Effector memory CD4-positive, alpha-beta T cell (primary cell): ENCODE data around the gene SMAD3.

Experiments used
- DNase-seq, 3 donors: peaks; one replicate each; pipeline ENCODE4 v3.0.0-alpha.2; 2020
- H3K27ac ChIP-seq: 2 replicates; pipeline ENCODE4 v1.7.0; 2013; ENCODE audit warnings: mild to moderate bottlenecking, low read length, moderate library complexity; ENCODE audit not compliant: insufficient read depth, poor library complexity, severe bottlenecking
- H3K27me3 ChIP-seq: replicated peaks from 2 replicates; pipeline ENCODE4 v1.7.0; 2013; ENCODE audit warnings: mild to moderate bottlenecking, low read length; ENCODE audit not compliant: insufficient read depth, control insufficient read depth, poor library complexity, severe bottlenecking
- H3K36me3 ChIP-seq: 2 replicates; pipeline ENCODE4 v1.7.0; 2013; ENCODE audit warnings: mild to moderate bottlenecking, low read length, moderate library complexity; ENCODE audit not compliant: control insufficient read depth, insufficient read depth
- H3K4me1 ChIP-seq: 2 replicates; pipeline ENCODE4 v1.7.0; 2013; ENCODE audit warnings: low read length, mild to moderate bottlenecking; ENCODE audit not compliant: control insufficient read depth, insufficient read depth, poor library complexity, severe bottlenecking
- H3K4me3 ChIP-seq: 2 replicates; pipeline ENCODE4 v1.7.0; 2013; ENCODE audit warnings: low read length, low read depth, mild to moderate bottlenecking; ENCODE audit not compliant: insufficient read depth, poor library complexity, severe bottlenecking
- H3K9me3 ChIP-seq: 2 replicates; pipeline ENCODE4 v1.7.0; 2013; ENCODE audit warnings: mild to moderate bottlenecking, low read length, moderate library complexity; ENCODE audit not compliant: control insufficient read depth

SMAD3 gene

GRCh38 chr15:67097930-67098740 lies 32.7 kb downstream of the SMAD3 start:
- H3K27ac ChIP-seq = peak overlapping the region; percentile 82
- H3K4me3 ChIP-seq = peak overlapping the region; percentile 44
- peaks cover 6% of the 10 kb centered on the region for H3K36me3 ChIP-seq
- no peaks in the 10 kb centered on the region for H3K9me3 ChIP-seq
- peaks cover 73% of the 10 kb centered on the region for H3K4me1 ChIP-seq
- no peak for DNase-seq
- no peaks in the 10 kb centered on the region for H3K27me3 ChIP-seq

- Histone ChIP-seq H3K27ac (peak overlapping the region; percentile 82), H3K27me3 (no peaks in the 10 kb centered on the region), H3K4me1 (peaks cover 80% of the 10 kb centered on the region), H3K9me3 (no peaks in the 10 kb centered on the region), H3K36me3 (peaks cover 6% of the 10 kb centered on the region), H3K4me3 (peak overlapping the region; percentile 44)
- DNase-seq = no peak
Measured at GRCh38 chr15:67098768-67099282, 33.4 kb downstream of the SMAD3 start.

- Histone ChIP-seq H3K36me3 (no peaks in the 10 kb centered on the region), H3K9me3 (no peaks in the 10 kb centered on the region), H3K4me1 (peaks cover 87% of the 10 kb centered on the region), H3K27ac (peak overlapping the region; percentile 74), H3K27me3 (no peaks in the 10 kb centered on the region), H3K4me3 (peak overlapping the region; percentile 35)
- DNase-seq = no peak
Measured at GRCh38 chr15:67100124-67100791, 34.9 kb downstream of the SMAD3 start.

- peaks cover 89% of the 10 kb centered on the region for H3K4me1 ChIP-seq
- H3K27me3 ChIP-seq = no peaks in the 10 kb centered on the region
- peak overlapping the region; percentile 35 for H3K4me3 ChIP-seq
- H3K9me3 ChIP-seq = no peaks in the 10 kb centered on the region
- H3K27ac ChIP-seq = peak overlapping the region; percentile 74
- no peaks in the 10 kb centered on the region for H3K36me3 ChIP-seq
- DNase-seq = no peak
Measured at GRCh38 chr15:67100801-67101581, 35.6 kb downstream of the SMAD3 start.

- Histone ChIP-seq H3K36me3 (no peaks in the 10 kb centered on the region), H3K4me3 (peak overlapping the region; percentile 35), H3K4me1 (peaks cover 96% of the 10 kb centered on the region), H3K27ac (peak overlapping the region; percentile 74), H3K9me3 (no peaks in the 10 kb centered on the region), H3K27me3 (no peaks in the 10 kb centered on the region)
- DNase-seq = peak in 1 of 3 donors; percentile 29
Measured at GRCh38 chr15:67101911-67102598, 36.7 kb downstream of the SMAD3 start.

- no peaks in the 10 kb centered on the region for H3K27me3 ChIP-seq
- no peaks in the 10 kb centered on the region for H3K36me3 ChIP-seq
- H3K4me1 ChIP-seq = peaks cover 91% of the 10 kb centered on the region
- peak overlapping the region; percentile 1 for H3K4me3 ChIP-seq
- H3K9me3 ChIP-seq = no peaks in the 10 kb centered on the region
- DNase-seq = no peak
- peak overlapping the region; percentile 74 for H3K27ac ChIP-seq
Measured at GRCh38 chr15:67102599-67102929, 37.2 kb downstream of the SMAD3 start.

GRCh38 chr15:67103021-67103420 lies 37.6 kb downstream of the SMAD3 start:
- H3K9me3 ChIP-seq = no peaks in the 10 kb centered on the region
- peak overlapping the region; percentile 1 for H3K4me3 ChIP-seq
- peak overlapping the region; percentile 74 for H3K27ac ChIP-seq
- no peaks in the 10 kb centered on the region for H3K36me3 ChIP-seq
- DNase-seq = no peak
- H3K27me3 ChIP-seq = no peaks in the 10 kb centered on the region
- H3K4me1 ChIP-seq = peaks cover 86% of the 10 kb centered on the region

GRCh38 chr15:67103432-67103831 lies 38.0 kb downstream of the SMAD3 start:
- peak overlapping the region; percentile 74 for H3K27ac ChIP-seq
- H3K36me3 ChIP-seq = no peaks in the 10 kb centered on the region
- DNase-seq = no peak
- peaks cover 82% of the 10 kb centered on the region for H3K4me1 ChIP-seq
- H3K9me3 ChIP-seq = no peaks in the 10 kb centered on the region
- H3K4me3 ChIP-seq = peak overlapping the region; percentile 1
- H3K27me3 ChIP-seq = no peaks in the 10 kb centered on the region

GRCh38 chr15:67103869-67104268 lies 38.5 kb downstream of the SMAD3 start:
- Histone ChIP-seq H3K27me3 (no peaks in the 10 kb centered on the region), H3K36me3 (no peaks in the 10 kb centered on the region), H3K9me3 (no peaks in the 10 kb centered on the region), H3K4me1 (peaks cover 78% of the 10 kb centered on the region), H3K4me3 (peak overlapping the region; percentile 1), H3K27ac (peak overlapping the region; percentile 74)
- peak; percentile 22 to 48 (median 31) for DNase-seq
